Upper lobe of left lung (tissue), 4 donors: ENCODE measurements around the gene SNRNP70.
"Not testable (repeated sequence)": the region's sequence is repeated elsewhere in the genome, so short reads cannot be mapped to it uniquely, and the experiment has no call there.

Source experiments
- POLR2AphosphoS5 ChIP-seq, 2 donors: sonication (generic); formaldehyde crosslinking; IDR thresholded peaks; one replicate each; pipeline ENCODE4 v1.5.1; 2017; ENCODE audit warnings: antibody characterized with exemption in 2 of 2
- TF ChIP-seq, protein P1 (sequence below), 6 experiments: fragments of 450-650 bp in 4 of 6; fragments of 200-600 bp in 2 of 6; sonication (generic) in 2 of 6; IDR thresholded peaks; one replicate each; pipeline ENCODE4 v1.5.1; 2016 to 2019; ENCODE audit warnings: antibody characterized with exemption in 6 of 6

DNA sequence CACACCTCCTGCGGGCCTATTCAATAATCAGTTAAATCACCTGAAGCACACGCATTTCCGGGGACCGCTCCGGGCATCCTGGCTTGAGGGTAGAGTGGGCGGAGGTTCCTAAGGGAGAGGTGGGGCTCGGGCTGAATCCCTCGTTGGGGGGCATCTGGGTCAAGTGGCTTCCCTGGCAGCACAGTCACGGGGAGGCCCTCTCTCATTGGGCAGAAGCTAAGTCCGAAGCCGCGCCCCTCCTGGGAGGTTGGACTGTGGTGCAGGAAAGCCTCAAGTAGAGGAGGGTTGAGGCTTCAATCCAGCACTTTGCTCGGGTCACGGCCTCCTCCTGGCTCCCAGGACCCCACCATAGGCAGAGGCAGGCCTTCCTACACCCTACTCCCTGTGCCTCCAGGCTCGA lies 41.7 kb upstream of the SNRNP70 start, which contains the start of gene CGB5:
- TF ChIP-seq, protein P1, sequence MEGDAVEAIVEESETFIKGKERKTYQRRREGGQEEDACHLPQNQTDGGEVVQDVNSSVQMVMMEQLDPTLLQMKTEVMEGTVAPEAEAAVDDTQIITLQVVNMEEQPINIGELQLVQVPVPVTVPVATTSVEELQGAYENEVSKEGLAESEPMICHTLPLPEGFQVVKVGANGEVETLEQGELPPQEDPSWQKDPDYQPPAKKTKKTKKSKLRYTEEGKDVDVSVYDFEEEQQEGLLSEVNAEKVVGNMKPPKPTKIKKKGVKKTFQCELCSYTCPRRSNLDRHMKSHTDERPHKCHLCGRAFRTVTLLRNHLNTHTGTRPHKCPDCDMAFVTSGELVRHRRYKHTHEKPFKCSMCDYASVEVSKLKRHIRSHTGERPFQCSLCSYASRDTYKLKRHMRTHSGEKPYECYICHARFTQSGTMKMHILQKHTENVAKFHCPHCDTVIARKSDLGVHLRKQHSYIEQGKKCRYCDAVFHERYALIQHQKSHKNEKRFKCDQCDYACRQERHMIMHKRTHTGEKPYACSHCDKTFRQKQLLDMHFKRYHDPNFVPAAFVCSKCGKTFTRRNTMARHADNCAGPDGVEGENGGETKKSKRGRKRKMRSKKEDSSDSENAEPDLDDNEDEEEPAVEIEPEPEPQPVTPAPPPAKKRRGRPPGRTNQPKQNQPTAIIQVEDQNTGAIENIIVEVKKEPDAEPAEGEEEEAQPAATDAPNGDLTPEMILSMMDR (IDR thresholded peaks at IDR 0.05) = not testable (repeated sequence)
- not testable (repeated sequence) for TF ChIP-seq POLR2AphosphoS5 (IDR thresholded peaks at IDR 0.05)
